Measurements from ENCODE around the gene PDZK1. TPM values are rescaled to one million over a fixed set of nuclear protein-coding genes. Genes with fewer than 3 reads are reported as not detected.

The PDZK1 gene
- total and polyA plus RNA-seq, 2 experiments from 2014 or later, result 0.73 TPM; not detected in 1

DNA sequence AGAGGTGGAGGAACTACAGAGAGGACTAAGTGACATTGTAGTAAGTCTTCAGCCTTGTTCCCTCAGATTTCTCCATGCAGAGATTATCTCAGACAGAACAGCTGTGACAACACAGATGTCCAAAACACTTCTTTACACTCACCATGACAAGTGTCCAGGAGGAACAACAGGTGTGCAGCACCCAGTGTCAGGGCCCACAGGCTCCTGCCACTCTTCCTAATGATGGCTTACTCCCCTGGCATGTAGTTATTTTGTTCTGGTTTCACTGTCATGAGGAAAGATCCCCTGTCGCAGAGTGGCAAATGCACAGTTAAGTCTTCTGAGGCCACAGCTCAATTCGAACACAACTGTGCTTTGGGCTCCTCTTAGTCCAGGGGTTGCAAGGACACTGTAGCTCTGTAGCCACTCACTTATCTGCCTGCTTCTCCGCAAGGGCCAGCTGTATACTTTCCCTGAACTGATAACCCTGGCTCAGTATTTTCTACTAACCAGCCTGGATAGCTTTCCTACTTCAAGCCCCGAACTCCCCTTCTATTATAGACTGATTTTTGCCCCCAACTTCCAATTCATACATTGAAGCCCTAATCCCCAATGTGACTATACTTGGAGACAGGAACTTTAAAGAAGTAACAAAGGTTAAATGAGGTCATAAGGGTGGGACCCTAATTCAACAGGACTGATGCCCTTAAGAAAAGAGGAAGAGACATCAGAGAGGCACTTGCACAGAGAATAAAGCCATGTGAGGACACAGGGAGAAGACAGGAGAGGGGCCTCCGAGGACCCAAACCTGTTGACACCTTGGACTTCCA, 11.1 kb downstream of the PDZK1 start:
- Histone ChIP-seq H3K27me3 (ENCODE audit: insufficient read depth) (no peaks in the 10 kb centered on the region), H3K27ac (ENCODE audit: low read depth) (no peak overlapping the region), H4K20me1 (replicated peaks; ENCODE audit: insufficient read depth) (no peaks in the 10 kb centered on the region), H3K4me2 (no peak overlapping the region), H3F3A (replicated peaks; ENCODE audit: low read depth) (no peaks in the 10 kb centered on the region), H3K4me1 (ENCODE audit: insufficient read depth) (no peaks in the 10 kb centered on the region), H2AFZ (no peak overlapping the region), H3K36me3 (ENCODE audit: insufficient read depth) (no peaks in the 10 kb centered on the region), H3K9me2 (ENCODE audit: insufficient read depth) (no peaks in the 10 kb centered on the region), H3K79me2 (replicated peaks; ENCODE audit: insufficient read depth) (no peaks in the 10 kb centered on the region), H3K4me3 (no peak overlapping the region)
- Mint-ChIP-seq H3K4me3 (no peak overlapping the region), H3K36me3 (ENCODE audit: low read depth) (no peaks in the 10 kb centered on the region), H3K9me3 (no peaks in the 10 kb centered on the region), H3K4me1 (no peaks in the 10 kb centered on the region), H3K27me3 (ENCODE audit: insufficient read depth, low read depth, poor library complexity) (peaks cover 3% of the 10 kb centered on the region), H3K27ac (no peak overlapping the region)
- DNase-seq (ENCODE audit: low spot score) (no peak), ATAC-seq (no peak)
- TF ChIP-seq, protein P1, sequence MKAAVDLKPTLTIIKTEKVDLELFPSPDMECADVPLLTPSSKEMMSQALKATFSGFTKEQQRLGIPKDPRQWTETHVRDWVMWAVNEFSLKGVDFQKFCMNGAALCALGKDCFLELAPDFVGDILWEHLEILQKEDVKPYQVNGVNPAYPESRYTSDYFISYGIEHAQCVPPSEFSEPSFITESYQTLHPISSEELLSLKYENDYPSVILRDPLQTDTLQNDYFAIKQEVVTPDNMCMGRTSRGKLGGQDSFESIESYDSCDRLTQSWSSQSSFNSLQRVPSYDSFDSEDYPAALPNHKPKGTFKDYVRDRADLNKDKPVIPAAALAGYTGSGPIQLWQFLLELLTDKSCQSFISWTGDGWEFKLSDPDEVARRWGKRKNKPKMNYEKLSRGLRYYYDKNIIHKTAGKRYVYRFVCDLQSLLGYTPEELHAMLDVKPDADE (IDR thresholded peaks at IDR 0.05), result no peak
- TF ChIP-seq, protein P2, sequence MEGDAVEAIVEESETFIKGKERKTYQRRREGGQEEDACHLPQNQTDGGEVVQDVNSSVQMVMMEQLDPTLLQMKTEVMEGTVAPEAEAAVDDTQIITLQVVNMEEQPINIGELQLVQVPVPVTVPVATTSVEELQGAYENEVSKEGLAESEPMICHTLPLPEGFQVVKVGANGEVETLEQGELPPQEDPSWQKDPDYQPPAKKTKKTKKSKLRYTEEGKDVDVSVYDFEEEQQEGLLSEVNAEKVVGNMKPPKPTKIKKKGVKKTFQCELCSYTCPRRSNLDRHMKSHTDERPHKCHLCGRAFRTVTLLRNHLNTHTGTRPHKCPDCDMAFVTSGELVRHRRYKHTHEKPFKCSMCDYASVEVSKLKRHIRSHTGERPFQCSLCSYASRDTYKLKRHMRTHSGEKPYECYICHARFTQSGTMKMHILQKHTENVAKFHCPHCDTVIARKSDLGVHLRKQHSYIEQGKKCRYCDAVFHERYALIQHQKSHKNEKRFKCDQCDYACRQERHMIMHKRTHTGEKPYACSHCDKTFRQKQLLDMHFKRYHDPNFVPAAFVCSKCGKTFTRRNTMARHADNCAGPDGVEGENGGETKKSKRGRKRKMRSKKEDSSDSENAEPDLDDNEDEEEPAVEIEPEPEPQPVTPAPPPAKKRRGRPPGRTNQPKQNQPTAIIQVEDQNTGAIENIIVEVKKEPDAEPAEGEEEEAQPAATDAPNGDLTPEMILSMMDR (conservative IDR thresholded peaks at IDR 0.05; ENCODE audit: low read depth in 2 of 2), result no peak
- no peak for TF ChIP-seq JUNB (IDR thresholded peaks at IDR 0.05; ENCODE audit: unreplicated experiment)

DNA sequence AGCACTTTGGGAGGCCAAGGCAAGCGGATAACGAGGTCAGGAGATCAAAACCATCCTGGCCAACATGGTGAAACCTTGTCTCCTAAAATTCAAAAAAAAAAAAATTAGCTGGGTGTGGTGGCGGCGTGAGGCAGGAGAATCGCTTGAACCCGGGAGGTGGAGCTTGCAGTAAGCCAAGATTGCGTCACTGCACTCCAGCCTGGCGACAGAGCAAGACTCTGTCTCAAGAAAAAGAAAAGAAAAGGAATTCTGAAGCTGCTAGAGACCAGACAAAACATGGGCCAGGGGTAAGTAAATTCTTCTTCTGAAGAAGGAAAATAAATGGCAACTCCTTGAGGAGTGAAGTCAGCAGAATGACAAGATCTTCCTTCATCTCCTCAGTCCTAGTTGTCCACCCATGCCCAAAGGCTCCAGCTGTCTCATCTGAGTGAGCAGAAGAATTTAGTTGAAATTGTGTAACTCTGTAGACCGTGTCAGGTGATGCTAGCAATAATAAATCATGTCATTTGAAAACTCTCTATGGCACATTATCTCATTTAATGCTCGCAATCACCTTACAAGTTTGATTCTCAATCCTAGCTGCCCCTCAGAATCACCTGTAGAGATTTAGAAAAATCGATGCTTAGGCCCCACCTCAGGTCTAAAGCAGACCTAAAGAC, 14.3 kb downstream of the PDZK1 start:
- no peak overlapping the region for H3K27ac ChIP-seq (ENCODE audit: low read depth)
- H3K27me3 ChIP-seq (ENCODE audit: insufficient read depth), result no peaks in the 10 kb centered on the region
- no peaks in the 10 kb centered on the region for H3K79me2 ChIP-seq (replicated peaks; ENCODE audit: insufficient read depth)
- Mint-ChIP-seq H3K36me3 (ENCODE audit: low read depth) (no peaks in the 10 kb centered on the region), H3K4me1 (peaks cover 3% of the 10 kb centered on the region; the same call in 2 of the 3 replicates), H3K27me3 (ENCODE audit: insufficient read depth, low read depth, poor library complexity) (peaks cover 8% of the 10 kb centered on the region), H3K4me3 (no peak overlapping the region), H3K9me3 (no peaks in the 10 kb centered on the region), H3K27ac (no peak overlapping the region)
- H3F3A ChIP-seq (replicated peaks; ENCODE audit: low read depth), result no peaks in the 10 kb centered on the region
- ATAC-seq (no peak), DNase-seq (ENCODE audit: low spot score) (no peak)
- no peaks in the 10 kb centered on the region for H3K36me3 ChIP-seq (ENCODE audit: insufficient read depth)
- H3K4me2 ChIP-seq, result no peak overlapping the region
- no peaks in the 10 kb centered on the region for H3K4me1 ChIP-seq (ENCODE audit: insufficient read depth)
- no peaks in the 10 kb centered on the region for H4K20me1 ChIP-seq (replicated peaks; ENCODE audit: insufficient read depth)
- 0 out of 2 replicates have a peak, but pooled peaks cover 4% of the 10 kb centered on the region for H3K9me2 ChIP-seq (ENCODE audit: insufficient read depth)
- H3K4me3 ChIP-seq, result no peak overlapping the region
- no peak overlapping the region for H2AFZ ChIP-seq
- TF ChIP-seq, protein P3, sequence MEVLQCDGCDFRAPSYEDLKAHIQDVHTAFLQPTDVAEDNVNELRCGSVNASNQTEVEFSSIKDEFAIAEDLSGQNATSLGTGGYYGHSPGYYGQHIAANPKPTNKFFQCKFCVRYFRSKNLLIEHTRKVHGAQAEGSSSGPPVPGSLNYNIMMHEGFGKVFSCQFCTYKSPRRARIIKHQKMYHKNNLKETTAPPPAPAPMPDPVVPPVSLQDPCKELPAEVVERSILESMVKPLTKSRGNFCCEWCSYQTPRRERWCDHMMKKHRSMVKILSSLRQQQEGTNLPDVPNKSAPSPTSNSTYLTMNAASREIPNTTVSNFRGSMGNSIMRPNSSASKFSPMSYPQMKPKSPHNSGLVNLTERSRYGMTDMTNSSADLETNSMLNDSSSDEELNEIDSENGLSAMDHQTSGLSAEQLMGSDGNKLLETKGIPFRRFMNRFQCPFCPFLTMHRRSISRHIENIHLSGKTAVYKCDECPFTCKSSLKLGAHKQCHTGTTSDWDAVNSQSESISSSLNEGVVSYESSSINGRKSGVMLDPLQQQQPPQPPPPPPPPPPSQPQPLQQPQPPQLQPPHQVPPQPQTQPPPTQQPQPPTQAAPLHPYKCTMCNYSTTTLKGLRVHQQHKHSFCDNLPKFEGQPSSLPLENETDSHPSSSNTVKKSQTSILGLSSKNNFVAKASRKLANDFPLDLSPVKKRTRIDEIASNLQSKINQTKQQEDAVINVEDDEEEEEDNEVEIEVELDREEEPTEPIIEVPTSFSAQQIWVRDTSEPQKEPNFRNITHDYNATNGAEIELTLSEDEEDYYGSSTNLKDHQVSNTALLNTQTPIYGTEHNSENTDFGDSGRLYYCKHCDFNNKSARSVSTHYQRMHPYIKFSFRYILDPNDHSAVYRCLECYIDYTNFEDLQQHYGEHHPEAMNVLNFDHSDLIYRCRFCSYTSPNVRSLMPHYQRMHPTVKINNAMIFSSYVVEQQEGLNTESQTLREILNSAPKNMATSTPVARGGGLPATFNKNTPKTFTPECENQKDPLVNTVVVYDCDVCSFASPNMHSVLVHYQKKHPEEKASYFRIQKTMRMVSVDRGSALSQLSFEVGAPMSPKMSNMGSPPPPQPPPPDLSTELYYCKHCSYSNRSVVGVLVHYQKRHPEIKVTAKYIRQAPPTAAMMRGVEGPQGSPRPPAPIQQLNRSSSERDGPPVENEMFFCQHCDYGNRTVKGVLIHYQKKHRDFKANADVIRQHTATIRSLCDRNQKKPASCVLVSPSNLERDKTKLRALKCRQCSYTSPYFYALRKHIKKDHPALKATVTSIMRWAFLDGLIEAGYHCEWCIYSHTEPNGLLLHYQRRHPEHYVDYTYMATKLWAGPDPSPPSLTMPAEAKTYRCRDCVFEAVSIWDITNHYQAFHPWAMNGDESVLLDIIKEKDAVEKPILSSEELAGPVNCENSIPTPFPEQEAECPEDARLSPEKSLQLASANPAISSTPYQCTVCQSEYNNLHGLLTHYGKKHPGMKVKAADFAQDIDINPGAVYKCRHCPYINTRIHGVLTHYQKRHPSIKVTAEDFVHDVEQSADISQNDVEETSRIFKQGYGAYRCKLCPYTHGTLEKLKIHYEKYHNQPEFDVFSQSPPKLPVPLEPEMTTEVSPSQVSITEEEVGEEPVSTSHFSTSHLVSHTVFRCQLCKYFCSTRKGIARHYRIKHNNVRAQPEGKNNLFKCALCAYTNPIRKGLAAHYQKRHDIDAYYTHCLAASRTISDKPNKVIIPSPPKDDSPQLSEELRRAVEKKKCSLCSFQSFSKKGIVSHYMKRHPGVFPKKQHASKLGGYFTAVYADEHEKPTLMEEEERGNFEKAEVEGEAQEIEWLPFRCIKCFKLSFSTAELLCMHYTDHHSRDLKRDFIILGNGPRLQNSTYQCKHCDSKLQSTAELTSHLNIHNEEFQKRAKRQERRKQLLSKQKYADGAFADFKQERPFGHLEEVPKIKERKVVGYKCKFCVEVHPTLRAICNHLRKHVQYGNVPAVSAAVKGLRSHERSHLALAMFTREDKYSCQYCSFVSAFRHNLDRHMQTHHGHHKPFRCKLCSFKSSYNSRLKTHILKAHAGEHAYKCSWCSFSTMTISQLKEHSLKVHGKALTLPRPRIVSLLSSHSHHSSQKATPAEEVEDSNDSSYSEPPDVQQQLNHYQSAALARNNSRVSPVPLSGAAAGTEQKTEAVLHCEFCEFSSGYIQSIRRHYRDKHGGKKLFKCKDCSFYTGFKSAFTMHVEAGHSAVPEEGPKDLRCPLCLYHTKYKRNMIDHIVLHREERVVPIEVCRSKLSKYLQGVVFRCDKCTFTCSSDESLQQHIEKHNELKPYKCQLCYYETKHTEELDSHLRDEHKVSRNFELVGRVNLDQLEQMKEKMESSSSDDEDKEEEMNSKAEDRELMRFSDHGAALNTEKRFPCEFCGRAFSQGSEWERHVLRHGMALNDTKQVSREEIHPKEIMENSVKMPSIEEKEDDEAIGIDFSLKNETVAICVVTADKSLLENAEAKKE (CRISPR knock-in tag; IDR thresholded peaks at IDR 0.05), result no peak
- TF ChIP-seq STAT1 (IDR thresholded peaks at IDR 0.05; ENCODE audit: unreplicated experiment) (no peak), EZH2phosphoT487 (IDR thresholded peaks at IDR 0.05; ENCODE audit: unreplicated experiment) (no peak), ZNF114 (CRISPR knock-in tag; IDR thresholded peaks at IDR 0.05) (no peak)
- TF ChIP-seq, protein P1 (IDR thresholded peaks at IDR 0.05), result no peak
